HG02885 (cell line): ENCODE measurements around the gene ZNF286A.
"Not testable (repeated sequence)": the region's sequence is repeated elsewhere in the genome, so short reads cannot be mapped to it uniquely, and the experiment has no call there.

Source experiments
- ATAC-seq: cut with Tn5 transposase; IDR thresholded peaks from one replicate; pipeline ENCODE4 v1.9.1; 2021; ENCODE audit warnings: mild to moderate bottlenecking; ENCODE audit not compliant: unreplicated experiment, poor library complexity

ZNF286A gene

GRCh38 chr17:15687494-15687893 is 12.1 kb upstream of the ZNF286A start:
- not testable (repeated sequence) for ATAC-seq

GRCh38 chr17:15698967-15699366 is 585 bp upstream of the ZNF286A start:
- ATAC-seq, result peak; percentile 9

- ATAC-seq, result peak; percentile 4
Measured at GRCh38 chr17:15699937-15700336, 385 bp downstream of the ZNF286A start.

- not testable (repeated sequence) for ATAC-seq
Measured at GRCh38 chr17:15704239-15704638, 4.7 kb downstream of the ZNF286A start.

- ATAC-seq, result not testable (repeated sequence)
Measured at GRCh38 chr17:15704813-15705212, 5.3 kb downstream of the ZNF286A start.

GRCh38 chr17:15708879-15709278 is 9.3 kb downstream of the ZNF286A start:
- not testable (repeated sequence) for ATAC-seq

GRCh38 chr17:15716601-15717563 is 17.3 kb downstream of the ZNF286A start:
- not testable (repeated sequence) for ATAC-seq

GRCh38 chr17:15730535-15730934 is 31.0 kb downstream of the ZNF286A start:
- not testable (repeated sequence) for ATAC-seq

- not testable (repeated sequence) for ATAC-seq
Measured at GRCh38 chr17:15731900-15732299, 32.3 kb downstream of the ZNF286A start, which contains the start of gene TBC1D26. Gene TBC1D26 (plus strand): TSS chr17:15732283. CDS start chr17:15735349, 3,066 bp downstream.

GRCh38 chr17:15733174-15733789 is 33.7 kb downstream of the ZNF286A start:
- not testable (repeated sequence) for ATAC-seq

- ATAC-seq, result not testable (repeated sequence)
Measured at GRCh38 chr17:15736578-15736977, 37.0 kb downstream of the ZNF286A start.

GRCh38 chr17:15738066-15738465 is 38.5 kb downstream of the ZNF286A start:
- no peak for ATAC-seq

- not testable (repeated sequence) for ATAC-seq
Measured at GRCh38 chr17:15739259-15739658, 39.7 kb downstream of the ZNF286A start.

- not testable (repeated sequence) for ATAC-seq
Measured at GRCh38 chr17:15740041-15740440, 40.5 kb downstream of the ZNF286A start.

GRCh38 chr17:15740570-15741120 is 41.1 kb downstream of the ZNF286A start:
- ATAC-seq, result no peak

- no peak for ATAC-seq
Measured at GRCh38 chr17:15741624-15742023, 42.1 kb downstream of the ZNF286A start.

GRCh38 chr17:15742051-15742795 is 42.7 kb downstream of the ZNF286A start:
- no peak for ATAC-seq

GRCh38 chr17:15742921-15743320 is 43.4 kb downstream of the ZNF286A start:
- ATAC-seq, result no peak

- ATAC-seq, result no peak
Measured at GRCh38 chr17:15744074-15744676, 44.6 kb downstream of the ZNF286A start.

GRCh38 chr17:15744885-15745284 is 45.3 kb downstream of the ZNF286A start:
- no peak for ATAC-seq
